ENCODE measurements around the gene ATL2. TPM values are rescaled to one million over a fixed set of nuclear protein-coding genes. Genes with fewer than 3 reads are reported as not detected.

The ATL2 gene
- total RNA-seq, 1 experiment from 2014 or later = 132 TPM

GRCh38 chr2:38248707-38249106, 128.4 kb downstream of the ATL2 start:
- no peak for DNase-seq (ENCODE audit: low read depth)

DNA sequence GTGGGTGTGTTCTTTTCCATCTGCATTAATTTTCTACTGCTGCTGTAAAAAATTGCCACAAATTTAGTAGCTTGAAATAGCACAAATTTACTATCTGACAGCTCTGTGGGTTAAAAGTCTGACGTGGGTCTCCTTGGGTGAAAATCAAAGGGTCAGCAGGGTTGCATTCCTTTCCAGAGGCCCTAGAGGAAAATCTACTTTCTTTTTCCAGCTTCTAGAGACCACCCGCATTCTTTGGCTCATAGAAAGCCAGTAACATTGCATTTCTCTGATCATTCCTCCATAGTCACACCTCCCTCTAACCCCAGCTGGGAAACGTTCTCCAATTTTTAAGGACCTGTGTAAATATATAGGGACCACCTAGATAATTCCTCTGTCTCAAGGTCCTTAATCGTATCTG, 128.8 kb downstream of the ATL2 start:
- DNase-seq (ENCODE audit: low read depth) = no peak

- no peak for DNase-seq (ENCODE audit: low read depth)
Observed at GRCh38 chr2:38246105-38246504, 131.0 kb downstream of the ATL2 start.

DNA sequence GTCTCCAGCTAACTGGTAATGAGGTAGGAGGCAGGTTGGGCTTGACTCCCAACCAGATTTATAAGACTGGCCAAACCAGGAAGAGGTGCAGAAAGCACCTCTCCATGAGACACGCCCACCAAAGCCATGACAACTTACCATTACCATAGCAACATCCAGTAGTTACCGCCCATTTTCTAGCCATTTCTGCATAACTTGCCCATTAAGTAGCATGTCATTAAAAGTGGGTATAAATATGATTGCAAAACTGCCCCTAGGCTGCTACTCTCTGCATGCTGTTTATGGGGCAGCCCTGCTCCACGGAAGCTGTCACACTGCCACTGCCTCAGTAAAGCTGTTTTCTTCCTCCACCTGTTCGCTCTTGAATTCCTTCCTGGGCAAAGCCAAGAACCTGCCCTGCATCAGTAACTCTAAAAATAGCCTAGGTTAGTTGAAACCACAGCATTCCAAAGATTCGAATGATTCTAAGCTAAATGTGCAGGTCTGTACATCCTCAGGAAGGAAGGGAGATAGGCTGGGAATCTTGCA, 131.9 kb downstream of the ATL2 start:
- DNase-seq (ENCODE audit: low read depth) = no peak

DNA sequence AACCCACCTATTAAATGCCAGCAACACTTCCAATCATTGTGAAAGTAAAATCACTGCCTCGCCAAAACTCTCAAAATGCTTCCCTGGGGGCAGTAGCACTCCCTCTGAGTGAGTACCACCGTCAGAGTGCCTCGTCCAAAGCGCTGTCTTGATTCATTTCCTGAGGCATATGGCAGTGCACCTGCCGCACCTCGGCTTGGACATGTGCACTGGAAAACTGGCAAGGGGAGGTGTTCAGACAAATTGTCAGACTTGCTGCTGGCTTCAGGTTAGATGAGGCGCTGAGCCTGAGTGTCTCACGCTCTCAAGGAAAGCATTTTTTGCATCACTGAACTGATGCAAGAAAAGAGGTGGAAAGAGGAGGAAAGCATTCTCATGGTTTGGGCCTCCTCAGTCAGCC, 132.8 kb downstream of the ATL2 start:
- no peak for DNase-seq (ENCODE audit: low read depth)

Other genes with a start within 250 kb of the ATL2 start
- 46.9 and 52.7 TPM in 2 replicates for gene HNRNPLL, start 225.7 kb upstream of the ATL2 start, total RNA-seq (2014; rRNA removed; shearing (Covaris generic))